Thyroid gland (tissue), 4 donors: ENCODE results near the gene TCEAL4. TPM values are rescaled to one million over a fixed set of nuclear protein-coding genes. Genes with fewer than 3 reads are reported as not detected.

Experiments
- DNase-seq, 2 donors: peaks; one replicate each; pipeline ENCODE4 v3.0.0-alpha.2; 2019
- H3K27ac ChIP-seq, 3 donors: fragments of 200-600 bp; sonication (generic); 1 replicate in 2 of 3; 2 replicates in 1 of 3; pipeline ENCODE4 v1.5.1; 2016 to 2019; ENCODE audit warnings: mild to moderate bottlenecking in 1 of 3, moderate library complexity in 1 of 3
- H3K27me3 ChIP-seq: fragments of 200-600 bp; sonication (generic); one replicate; pipeline ENCODE4 v1.5.1; 2019
- H3K36me3 ChIP-seq, 2 donors: fragments of 200-600 bp; sonication (generic); one replicate each; pipeline ENCODE4 v1.5.1; 2016 to 2019
- H3K4me1 ChIP-seq, 2 donors: fragments of 200-600 bp; sonication (generic); one replicate each; pipeline ENCODE4 v1.5.1; 2017 to 2019
- H3K4me3 ChIP-seq, 3 donors: fragments of 200-600 bp; sonication (generic); replicated peaks in 1 of 3; 1 replicate in 2 of 3; 2 replicates in 1 of 3; pipeline ENCODE4 v1.5.1; 2016; ENCODE audit warnings: mild to moderate bottlenecking in 1 of 3
- H3K9me3 ChIP-seq: fragments of 200-600 bp; sonication (generic); one replicate; pipeline ENCODE4 v1.5.1; 2017
- CTCF ChIP-seq, 6 experiments: fragments of 200-600 bp in 3 of 6; fragments of 450-650 bp in 3 of 6; sonication (generic) in 3 of 6; IDR thresholded peaks; one replicate each; pipeline ENCODE4 v1.5.1; 2016 to 2019; ENCODE audit warnings: antibody characterized with exemption in 6 of 6, mild to moderate bottlenecking in 2 of 6, inconsistent platforms in 1 of 6, moderate library complexity in 1 of 6
- POLR2A ChIP-seq, 2 donors: fragments of 450-650 bp; IDR thresholded peaks; one replicate each; pipeline ENCODE4 v1.6.1; 2017; ENCODE audit warnings: antibody characterized with exemption in 2 of 2, mild to moderate bottlenecking in 2 of 2, moderate library complexity in 1 of 2
- WGBS, 2 donors: methylation state at CpG; one replicate each; pipeline ENCODE4 v1.1.5; 2017; 5-methylcytosine and 5-hydroxymethylcytosine counted together
- intact Hi-C: fragments of 100-400 bp; cut with DNase I; formaldehyde crosslinking; loops from one replicate; pipeline ENCODE4 v1.15.1; 2023
- total RNA-seq, 4 donors: library from RNA; depleted of rRNA; stranded (reverse); fragments of >200 nt; gene quantifications; one replicate each; pipeline ENCODE4 v1.2.3, GENCODE V29; 2016

Gene TCEAL4
- total RNA-seq, 4 donors from 2014 or later, result 72.0 to 91.8 (median 79.8) TPM

GRCh38 chrX:103608306-103608963 lies 23.1 kb downstream of the TCEAL4 start:
- Histone ChIP-seq H3K27me3 (no peaks in the 10 kb centered on the region), H3K9me3 (no peaks in the 10 kb centered on the region), H3K36me3 (no peaks in the 10 kb centered on the region), H3K4me1 (no peaks in the 10 kb centered on the region), H3K4me3 (peak overlapping the region in 2 of 3 donors; percentile 48 to 60), H3K27ac (peak overlapping the region; percentile 86 to 93 (median 93))
- TF ChIP-seq POLR2A (IDR thresholded peaks at IDR 0.05) (peak in 1 of 2 donors; percentile 19), CTCF (IDR thresholded peaks at IDR 0.05) (no peak)
- intact Hi-C loops, result no loop called here
- WGBS, 2 donors, result 3 to 4% methylated on average over 15 to 18 of the region's 21 CpGs
- peak; percentile 36 to 50 for DNase-seq

- Histone ChIP-seq H3K27ac (no peak overlapping the region), H3K4me1 (no peaks in the 10 kb centered on the region), H3K36me3 (no peaks in the 10 kb centered on the region), H3K9me3 (no peaks in the 10 kb centered on the region), H3K27me3 (no peaks in the 10 kb centered on the region), H3K4me3 (no peak overlapping the region)
- intact Hi-C loops, result no loop called here
- TF ChIP-seq CTCF (IDR thresholded peaks at IDR 0.05), result no peak
- no peak for TF ChIP-seq POLR2A (IDR thresholded peaks at IDR 0.05)
- no peak for DNase-seq
- WGBS, 2 donors, result 87 to 90% methylated on average over 1 of the region's 1 CpG
Observed at GRCh38 chrX:103610282-103610681, 25.0 kb downstream of the TCEAL4 start.

GRCh38 chrX:103613362-103613890 lies 28.1 kb downstream of the TCEAL4 start:
- Histone ChIP-seq H3K36me3 (no peaks in the 10 kb centered on the region), H3K27ac (no peak overlapping the region), H3K4me3 (no peak overlapping the region), H3K27me3 (no peaks in the 10 kb centered on the region), H3K9me3 (no peaks in the 10 kb centered on the region), H3K4me1 (no peaks in the 10 kb centered on the region)
- intact Hi-C loops, result no loop called here
- DNase-seq, result no peak
- no peak for TF ChIP-seq POLR2A (IDR thresholded peaks at IDR 0.05)
- no peak for TF ChIP-seq CTCF (IDR thresholded peaks at IDR 0.05)
- 73 to 81% methylated on average over 1 of the region's 1 CpG for WGBS, 2 donors

GRCh38 chrX:103614999-103615398 lies 29.7 kb downstream of the TCEAL4 start:
- intact Hi-C loops, result no loop called here
- no peak overlapping the region for H3K27ac ChIP-seq
- no peaks in the 10 kb centered on the region for H3K4me1 ChIP-seq
- no peaks in the 10 kb centered on the region for H3K27me3 ChIP-seq
- H3K4me3 ChIP-seq, result no peak overlapping the region
- H3K36me3 ChIP-seq, result no peaks in the 10 kb centered on the region
- no peak for TF ChIP-seq POLR2A (IDR thresholded peaks at IDR 0.05)
- no peaks in the 10 kb centered on the region for H3K9me3 ChIP-seq
- 88 to 92% methylated on average over 1 of the region's 1 CpG for WGBS, 2 donors
- no peak for DNase-seq

GRCh38 chrX:103615781-103616371 lies 30.6 kb downstream of the TCEAL4 start:
- H3K27me3 ChIP-seq, result no peaks in the 10 kb centered on the region
- H3K4me3 ChIP-seq, result no peak overlapping the region
- H3K27ac ChIP-seq, result no peak overlapping the region
- intact Hi-C loops, result no loop called here
- TF ChIP-seq CTCF (IDR thresholded peaks at IDR 0.05) (no peak), POLR2A (IDR thresholded peaks at IDR 0.05) (no peak)
- no peaks in the 10 kb centered on the region for H3K4me1 ChIP-seq
- DNase-seq, result no peak
- H3K9me3 ChIP-seq, result no peaks in the 10 kb centered on the region
- no peaks in the 10 kb centered on the region for H3K36me3 ChIP-seq
